ENCODE results near the gene UGT1A9.

UGT1A9 gene

DNA sequence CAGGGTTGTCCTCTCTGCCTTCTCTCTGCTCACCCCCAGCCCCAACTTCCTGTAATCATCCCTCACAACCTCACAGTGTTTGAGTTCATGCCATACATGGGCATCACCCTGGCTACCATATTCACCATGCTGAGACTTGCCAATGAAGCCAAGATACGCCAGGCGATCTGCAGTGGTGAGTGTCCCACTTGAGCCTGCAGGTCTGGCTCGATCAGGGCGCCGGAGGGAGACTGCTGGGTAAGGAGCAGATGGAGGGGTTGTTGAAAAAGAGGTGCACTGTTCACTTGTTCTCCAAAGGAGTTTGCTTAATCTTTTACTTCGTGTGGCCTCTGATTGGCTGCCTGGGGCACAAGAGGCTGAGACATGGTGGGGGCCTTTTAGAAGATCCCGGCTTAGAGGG lies 121.0 kb downstream of the UGT1A9 start:
- no peak for TF ChIP-seq TAF1 (IDR thresholded peaks at IDR 0.05; ENCODE audit: borderline replicate concordance, insufficient read depth, low read length)
- no peak for TF ChIP-seq POLR2AphosphoS5 (IDR thresholded peaks at IDR 0.05; ENCODE audit: low read depth, low read length)

DNA sequence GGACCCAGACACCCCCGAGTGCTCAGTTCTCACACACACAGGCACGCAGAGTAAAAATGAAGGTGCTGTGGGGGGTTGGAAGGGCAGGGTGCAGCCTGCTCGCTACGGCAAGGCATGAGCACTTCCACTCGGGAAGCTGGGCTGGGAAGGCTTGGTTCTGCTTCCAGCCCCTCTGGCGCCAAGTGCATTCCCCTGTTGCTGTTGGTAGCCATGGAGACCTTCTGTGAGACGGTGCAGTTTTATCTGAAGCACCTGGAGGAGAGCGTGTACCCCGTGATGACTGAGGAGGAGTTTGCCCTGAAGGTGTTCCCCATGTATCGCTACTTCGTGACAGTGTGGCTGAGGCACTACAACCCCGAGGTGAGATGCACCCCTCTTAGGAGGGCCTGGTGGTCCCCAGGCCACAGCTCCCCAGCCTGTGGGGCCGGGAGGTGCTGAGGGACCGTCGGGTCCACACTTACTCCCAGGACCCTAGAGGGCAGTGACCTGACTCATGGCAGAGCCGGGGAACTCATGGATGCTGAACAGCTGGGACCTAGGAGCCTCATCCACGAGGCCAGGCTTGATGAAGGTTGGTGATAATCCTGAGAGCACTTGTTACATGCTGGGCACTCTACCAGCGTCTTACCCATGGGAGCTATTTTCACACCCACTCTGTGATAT lies 121.9 kb downstream of the UGT1A9 start:
- TF ChIP-seq SIN3A (IDR thresholded peaks at IDR 0.05; ENCODE audit: borderline replicate concordance, insufficient read depth, low read length) (no peak), TAF1 (IDR thresholded peaks at IDR 0.05; ENCODE audit: borderline replicate concordance, insufficient read depth, low read length) (no peak), FOXP2 (optimal IDR thresholded peaks at IDR 0.05; ENCODE audit: borderline replicate concordance, extremely low read depth, extremely low read length, insufficient read depth) (no peak), POLR2AphosphoS5 (IDR thresholded peaks at IDR 0.05; ENCODE audit: low read depth, low read length) (no peak)
- TF ChIP-seq, protein P1, sequence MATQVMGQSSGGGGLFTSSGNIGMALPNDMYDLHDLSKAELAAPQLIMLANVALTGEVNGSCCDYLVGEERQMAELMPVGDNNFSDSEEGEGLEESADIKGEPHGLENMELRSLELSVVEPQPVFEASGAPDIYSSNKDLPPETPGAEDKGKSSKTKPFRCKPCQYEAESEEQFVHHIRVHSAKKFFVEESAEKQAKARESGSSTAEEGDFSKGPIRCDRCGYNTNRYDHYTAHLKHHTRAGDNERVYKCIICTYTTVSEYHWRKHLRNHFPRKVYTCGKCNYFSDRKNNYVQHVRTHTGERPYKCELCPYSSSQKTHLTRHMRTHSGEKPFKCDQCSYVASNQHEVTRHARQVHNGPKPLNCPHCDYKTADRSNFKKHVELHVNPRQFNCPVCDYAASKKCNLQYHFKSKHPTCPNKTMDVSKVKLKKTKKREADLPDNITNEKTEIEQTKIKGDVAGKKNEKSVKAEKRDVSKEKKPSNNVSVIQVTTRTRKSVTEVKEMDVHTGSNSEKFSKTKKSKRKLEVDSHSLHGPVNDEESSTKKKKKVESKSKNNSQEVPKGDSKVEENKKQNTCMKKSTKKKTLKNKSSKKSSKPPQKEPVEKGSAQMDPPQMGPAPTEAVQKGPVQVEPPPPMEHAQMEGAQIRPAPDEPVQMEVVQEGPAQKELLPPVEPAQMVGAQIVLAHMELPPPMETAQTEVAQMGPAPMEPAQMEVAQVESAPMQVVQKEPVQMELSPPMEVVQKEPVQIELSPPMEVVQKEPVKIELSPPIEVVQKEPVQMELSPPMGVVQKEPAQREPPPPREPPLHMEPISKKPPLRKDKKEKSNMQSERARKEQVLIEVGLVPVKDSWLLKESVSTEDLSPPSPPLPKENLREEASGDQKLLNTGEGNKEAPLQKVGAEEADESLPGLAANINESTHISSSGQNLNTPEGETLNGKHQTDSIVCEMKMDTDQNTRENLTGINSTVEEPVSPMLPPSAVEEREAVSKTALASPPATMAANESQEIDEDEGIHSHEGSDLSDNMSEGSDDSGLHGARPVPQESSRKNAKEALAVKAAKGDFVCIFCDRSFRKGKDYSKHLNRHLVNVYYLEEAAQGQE (IDR thresholded peaks at IDR 0.05; ENCODE audit: insufficient read depth in 1 of 2, low read depth in 2 of 2, low read length in 2 of 2), result no peak

DNA sequence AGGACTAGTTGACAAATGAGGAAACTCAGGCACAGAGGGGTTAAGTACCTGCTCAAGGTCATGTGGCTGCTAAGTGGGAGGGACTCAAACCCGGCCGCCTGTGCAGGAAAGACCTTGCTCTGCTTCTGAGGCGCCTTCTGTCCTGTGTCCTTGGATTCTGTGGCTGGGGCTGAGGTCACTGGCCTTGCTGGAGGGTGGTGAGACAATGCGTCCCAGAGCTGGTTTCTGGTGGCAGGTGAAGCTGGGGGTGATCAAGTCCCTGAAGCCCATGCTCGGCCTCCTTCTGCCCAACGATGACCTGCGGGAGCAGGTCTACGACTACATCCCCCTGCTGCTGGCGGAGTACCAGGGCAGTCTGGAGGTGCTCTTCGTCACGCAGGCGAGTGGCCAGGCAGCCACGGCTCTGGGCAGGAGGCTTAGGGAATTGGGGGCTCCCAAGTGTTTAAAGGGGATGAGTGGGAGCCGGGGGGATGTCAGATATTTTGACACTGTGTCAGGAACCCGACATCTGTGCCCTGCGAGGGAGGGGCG lies 122.5 kb downstream of the UGT1A9 start:
- no peak for TF ChIP-seq SIN3A (IDR thresholded peaks at IDR 0.05; ENCODE audit: borderline replicate concordance, insufficient read depth, low read length)
- TF ChIP-seq TAF1 (IDR thresholded peaks at IDR 0.05; ENCODE audit: borderline replicate concordance, insufficient read depth, low read length), result no peak
- TF ChIP-seq, protein P1 (IDR thresholded peaks at IDR 0.05; ENCODE audit: insufficient read depth in 1 of 2, low read depth in 2 of 2, low read length in 2 of 2), result no peak
- no peak for TF ChIP-seq POLR2AphosphoS5 (IDR thresholded peaks at IDR 0.05; ENCODE audit: low read depth, low read length)

DNA sequence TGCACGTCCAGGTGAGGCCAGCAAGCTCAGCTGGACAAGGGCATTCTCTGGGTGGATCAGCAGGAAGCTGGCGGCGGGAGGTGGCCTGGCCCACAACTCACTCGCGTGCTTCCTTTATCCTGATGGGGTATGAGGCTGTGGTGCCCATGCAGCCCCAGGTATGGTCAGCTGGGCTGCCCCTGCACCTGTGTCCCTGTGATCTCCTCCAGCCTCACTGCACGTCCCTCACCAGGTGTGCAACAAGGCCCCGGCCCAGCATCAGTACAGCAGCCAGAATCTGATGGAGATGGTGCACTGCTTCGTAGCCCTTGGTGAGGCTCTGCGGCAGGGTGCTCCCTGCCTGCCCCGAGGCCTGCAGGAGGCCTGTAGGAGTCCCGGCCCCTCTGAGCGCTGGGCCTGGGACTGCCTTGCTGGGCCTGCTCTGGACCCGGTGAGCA lies 124.1 kb downstream of the UGT1A9 start:
- TF ChIP-seq TAF1 (IDR thresholded peaks at IDR 0.05; ENCODE audit: borderline replicate concordance, insufficient read depth, low read length), result no peak
- TF ChIP-seq SIN3A (IDR thresholded peaks at IDR 0.05; ENCODE audit: borderline replicate concordance, insufficient read depth, low read length), result no peak
- no peak for TF ChIP-seq POLR2AphosphoS5 (IDR thresholded peaks at IDR 0.05; ENCODE audit: low read depth, low read length)
- TF ChIP-seq FOXP2 (optimal IDR thresholded peaks at IDR 0.05; ENCODE audit: borderline replicate concordance, extremely low read depth, extremely low read length, insufficient read depth), result no peak
- TF ChIP-seq, protein P1 (IDR thresholded peaks at IDR 0.05; ENCODE audit: insufficient read depth in 1 of 2, low read depth in 2 of 2, low read length in 2 of 2), result no peak

DNA sequence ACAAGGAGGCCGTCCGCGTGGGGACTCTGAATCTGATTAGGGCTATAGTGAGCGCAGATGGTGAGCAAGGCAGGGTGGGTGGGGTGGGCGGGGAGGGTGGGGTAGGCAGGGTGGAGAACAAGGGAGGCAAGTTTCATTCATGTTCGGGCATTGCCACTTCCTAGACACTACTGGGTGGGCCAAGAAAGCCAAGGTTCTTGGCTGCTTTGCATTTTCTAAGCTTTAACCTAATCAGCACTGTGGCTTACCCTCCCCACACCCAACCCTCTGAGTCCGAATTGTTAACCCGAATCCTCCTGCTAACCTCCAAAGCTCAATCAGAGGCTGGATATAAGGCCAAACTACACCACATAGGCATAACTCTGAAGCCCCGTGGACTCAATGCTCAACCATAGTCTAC lies 124.6 kb downstream of the UGT1A9 start:
- TF ChIP-seq, protein P1 (IDR thresholded peaks at IDR 0.05; ENCODE audit: insufficient read depth in 1 of 2, low read depth in 2 of 2, low read length in 2 of 2), result no peak
- TF ChIP-seq POLR2AphosphoS5 (IDR thresholded peaks at IDR 0.05; ENCODE audit: low read depth, low read length) (no peak), SIN3A (IDR thresholded peaks at IDR 0.05; ENCODE audit: borderline replicate concordance, insufficient read depth, low read length) (no peak), TAF1 (IDR thresholded peaks at IDR 0.05; ENCODE audit: borderline replicate concordance, insufficient read depth, low read length) (no peak), FOXP2 (optimal IDR thresholded peaks at IDR 0.05; ENCODE audit: borderline replicate concordance, extremely low read depth, extremely low read length, insufficient read depth) (no peak)
